Lower lobe of right lung (tissue), 2 donors: ENCODE results near the gene HOGA1. TPM values are rescaled to one million over a fixed set of nuclear protein-coding genes. Genes with fewer than 3 reads are reported as not detected.

Experiments used
- ATAC-seq, 2 donors: fragments of 200-7000 bp; cut with Tn5 transposase; one replicate each; pipeline ENCODE4 v1.9.1; 2020 to 2022; ENCODE audit warnings: mild to moderate bottlenecking in 2 of 2, moderate library complexity in 2 of 2
- DNase-seq: peaks from one replicate; pipeline ENCODE4 v3.0.0-alpha.2; 2020
- H3K27ac ChIP-seq: fragments of 200-600 bp; one replicate; pipeline ENCODE4 v1.8.0; 2022
- H3K27me3 ChIP-seq: fragments of 200-600 bp; one replicate; pipeline ENCODE4 v1.8.0; 2022; ENCODE audit warnings: low read depth
- H3K36me3 ChIP-seq: fragments of 200-600 bp; one replicate; pipeline ENCODE4 v1.8.0; 2022; ENCODE audit warnings: mild to moderate bottlenecking
- H3K4me1 ChIP-seq: fragments of 200-600 bp; one replicate; pipeline ENCODE4 v1.8.0; 2022
- H3K4me3 ChIP-seq: fragments of 200-600 bp; one replicate; pipeline ENCODE4 v1.8.0; 2022; ENCODE audit warnings: mild to moderate bottlenecking
- H3K9me3 ChIP-seq: fragments of 200-600 bp; one replicate; pipeline ENCODE4 v1.8.0; 2022
- intact Hi-C: fragments of 100-400 bp; cut with DNase I; formaldehyde crosslinking; loops from one replicate; pipeline ENCODE4 v1.11.0; 2022
- total RNA-seq: library from RNA; stranded (reverse); fragmentation: NEBNext Ultra II Directional; extraction: Animal tissue kit (Norgen Biotek cat#: 25700); gene quantifications from one replicate; pipeline ENCODE4 v1.2.1, GENCODE V29; 2021
- TF ChIP-seq, protein P1 (sequence below): fragments of 200-600 bp; IDR thresholded peaks from one replicate; pipeline ENCODE4 v1.8.0; 2022; ENCODE audit warnings: antibody characterized with exemption, mild to moderate bottlenecking
- donor health status: DM: no; HTN: yes; CAD: no; lungs with severe emphysema.

The HOGA1 gene
- total RNA-seq, 1 donor from 2014 or later = 1.1 TPM

- peak overlapping the region; percentile 74 for H3K27ac ChIP-seq
- DNase-seq = no peak
- no peak overlapping the region for H3K4me3 ChIP-seq
- H3K9me3 ChIP-seq = no peaks in the 10 kb centered on the region
- intact Hi-C loops = no loop called here
- no peaks in the 10 kb centered on the region for H3K27me3 ChIP-seq
- peak; percentile 81 to 88 for ATAC-seq
- TF ChIP-seq, protein P1, sequence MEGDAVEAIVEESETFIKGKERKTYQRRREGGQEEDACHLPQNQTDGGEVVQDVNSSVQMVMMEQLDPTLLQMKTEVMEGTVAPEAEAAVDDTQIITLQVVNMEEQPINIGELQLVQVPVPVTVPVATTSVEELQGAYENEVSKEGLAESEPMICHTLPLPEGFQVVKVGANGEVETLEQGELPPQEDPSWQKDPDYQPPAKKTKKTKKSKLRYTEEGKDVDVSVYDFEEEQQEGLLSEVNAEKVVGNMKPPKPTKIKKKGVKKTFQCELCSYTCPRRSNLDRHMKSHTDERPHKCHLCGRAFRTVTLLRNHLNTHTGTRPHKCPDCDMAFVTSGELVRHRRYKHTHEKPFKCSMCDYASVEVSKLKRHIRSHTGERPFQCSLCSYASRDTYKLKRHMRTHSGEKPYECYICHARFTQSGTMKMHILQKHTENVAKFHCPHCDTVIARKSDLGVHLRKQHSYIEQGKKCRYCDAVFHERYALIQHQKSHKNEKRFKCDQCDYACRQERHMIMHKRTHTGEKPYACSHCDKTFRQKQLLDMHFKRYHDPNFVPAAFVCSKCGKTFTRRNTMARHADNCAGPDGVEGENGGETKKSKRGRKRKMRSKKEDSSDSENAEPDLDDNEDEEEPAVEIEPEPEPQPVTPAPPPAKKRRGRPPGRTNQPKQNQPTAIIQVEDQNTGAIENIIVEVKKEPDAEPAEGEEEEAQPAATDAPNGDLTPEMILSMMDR = no peak
- H3K36me3 ChIP-seq = no peaks in the 10 kb centered on the region
- H3K4me1 ChIP-seq = peaks cover 11% of the 10 kb centered on the region
Measured at GRCh38 chr10:97596101-97597082, 12.2 kb downstream of the HOGA1 start.

DNA sequence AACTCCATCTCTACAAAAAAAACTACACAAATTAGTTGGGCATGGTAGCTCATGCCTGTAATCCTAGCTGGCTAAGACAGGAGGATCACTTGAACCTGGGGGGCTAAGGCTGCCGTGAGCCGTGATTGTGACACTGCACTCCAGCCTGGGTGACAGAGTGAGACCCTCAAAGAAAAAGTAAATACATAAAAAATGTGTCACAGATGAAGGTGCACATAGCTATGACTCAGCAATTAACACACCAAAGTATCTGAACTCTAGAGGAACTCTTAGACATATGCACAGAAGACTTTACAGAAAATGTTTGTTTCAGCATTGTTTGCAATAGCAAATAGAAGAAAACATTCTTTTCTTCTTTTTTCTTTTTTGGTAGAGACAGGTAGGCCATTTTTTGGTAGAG lies 13.6 kb downstream of the HOGA1 start:
- peak in 1 of 2 donors; percentile 12 for ATAC-seq
- TF ChIP-seq, protein P1 = no peak
- no peak for DNase-seq
- no peaks in the 10 kb centered on the region for H3K9me3 ChIP-seq
- no peak overlapping the region for H3K4me3 ChIP-seq
- H3K27ac ChIP-seq = peak overlapping the region; percentile 74
- no peaks in the 10 kb centered on the region for H3K36me3 ChIP-seq
- intact Hi-C loops = no loop called here
- H3K4me1 ChIP-seq = peaks cover 11% of the 10 kb centered on the region
- no peaks in the 10 kb centered on the region for H3K27me3 ChIP-seq

DNA sequence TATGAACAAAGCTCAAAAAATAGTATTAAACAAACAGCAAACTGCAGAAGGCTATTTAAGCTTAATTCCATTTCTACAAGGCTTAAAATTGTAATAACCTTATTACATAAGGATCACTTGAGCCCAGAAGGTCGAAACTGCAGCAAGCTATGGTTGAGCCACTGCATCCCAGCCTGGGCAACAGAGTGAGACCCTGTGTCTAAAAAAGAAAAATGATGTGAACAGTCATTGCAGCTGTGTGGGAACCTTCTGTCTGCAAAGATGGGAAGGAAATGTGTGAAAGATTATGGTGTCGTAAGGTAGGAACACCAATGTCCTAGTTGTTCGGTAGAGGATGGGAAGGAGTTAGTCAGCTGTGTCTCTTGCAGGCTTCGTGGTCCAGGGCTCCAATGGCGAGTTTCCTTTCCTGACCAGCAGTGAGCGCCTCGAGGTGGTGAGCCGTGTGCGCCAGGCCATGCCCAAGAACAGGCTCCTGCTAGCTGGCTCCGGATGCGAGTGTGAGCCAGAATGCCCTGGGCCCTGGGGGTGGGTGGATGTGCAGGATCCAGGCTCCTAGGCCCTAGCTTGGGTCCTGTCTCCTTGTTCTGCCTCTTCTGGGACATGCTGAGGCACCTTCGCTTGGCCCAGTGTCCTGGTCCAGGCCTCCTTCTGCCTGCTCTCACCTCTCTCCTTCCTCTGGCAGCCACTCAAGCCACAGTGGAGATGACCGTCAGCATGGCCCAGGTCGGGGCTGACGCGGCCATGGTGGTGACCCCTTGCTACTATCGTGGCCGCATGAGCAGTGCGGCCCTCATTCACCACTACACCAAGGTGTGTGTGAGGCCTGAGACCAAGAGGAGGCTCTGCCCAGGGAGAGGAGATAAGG lies 14.4 kb downstream of the HOGA1 start:
- Histone ChIP-seq H3K27me3 (no peaks in the 10 kb centered on the region), H3K27ac (no peak overlapping the region), H3K9me3 (no peaks in the 10 kb centered on the region), H3K36me3 (no peaks in the 10 kb centered on the region), H3K4me1 (peaks cover 11% of the 10 kb centered on the region), H3K4me3 (no peak overlapping the region)
- intact Hi-C loops = no loop called here
- TF ChIP-seq, protein P1 = no peak
- ATAC-seq = no peak
- no peak for DNase-seq

DNA sequence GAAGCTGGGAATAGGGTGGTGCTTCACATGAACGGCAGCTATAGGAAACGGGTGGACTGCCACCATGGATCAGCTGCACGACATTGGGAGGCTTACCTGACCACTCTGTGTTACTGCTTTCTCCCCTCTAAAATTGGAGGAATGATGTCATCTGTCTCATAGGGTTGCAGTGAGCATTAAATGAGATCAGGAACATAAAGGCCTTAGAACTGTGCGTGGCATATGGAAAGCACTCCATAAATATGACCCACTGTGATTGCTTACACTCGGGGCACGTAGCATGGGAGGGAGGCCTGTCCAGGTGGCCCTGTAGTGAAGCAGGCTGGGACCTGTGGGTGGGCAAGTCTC lies 15.1 kb downstream of the HOGA1 start:
- Histone ChIP-seq H3K9me3 (no peaks in the 10 kb centered on the region), H3K36me3 (no peaks in the 10 kb centered on the region), H3K27me3 (no peaks in the 10 kb centered on the region), H3K4me3 (no peak overlapping the region), H3K27ac (no peak overlapping the region), H3K4me1 (peaks cover 11% of the 10 kb centered on the region)
- TF ChIP-seq, protein P1 = no peak
- intact Hi-C loops = no loop called here
- no peak for ATAC-seq
- no peak for DNase-seq

- H3K4me3 ChIP-seq = no peak overlapping the region
- no peaks in the 10 kb centered on the region for H3K9me3 ChIP-seq
- intact Hi-C loops = no loop called here
- H3K27ac ChIP-seq = no peak overlapping the region
- TF ChIP-seq, protein P1 = no peak
- ATAC-seq (no peak), DNase-seq (no peak)
- H3K27me3 ChIP-seq = no peaks in the 10 kb centered on the region
- no peaks in the 10 kb centered on the region for H3K36me3 ChIP-seq
- peaks cover 7% of the 10 kb centered on the region for H3K4me1 ChIP-seq
Measured at GRCh38 chr10:97600616-97601015, 16.4 kb downstream of the HOGA1 start.
